ENCODE data around the gene GAN.

GAN gene

DNA sequence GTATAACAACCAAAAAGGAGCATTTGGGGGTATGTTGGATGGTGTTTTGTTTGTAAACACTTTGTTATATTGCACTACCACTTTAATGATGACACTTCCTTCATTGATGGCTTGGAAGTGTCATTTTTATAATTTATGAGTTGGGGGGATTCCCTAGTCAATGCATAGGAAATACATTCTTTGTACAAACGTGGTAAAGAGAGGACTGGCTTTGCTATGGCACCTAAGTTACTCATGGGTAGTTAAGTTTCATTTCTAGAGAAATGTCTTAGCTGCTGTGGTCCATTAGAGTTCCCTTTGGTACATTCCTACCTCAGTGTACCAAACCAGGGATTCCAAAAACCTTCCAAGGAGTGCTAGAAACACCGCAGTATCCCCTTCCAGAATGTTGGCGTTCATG lies 66.2 kb downstream of the GAN start:
- Histone ChIP-seq H3K27me3 (ENCODE audit: insufficient read depth, low read length) (no peaks in the 10 kb centered on the region), H2AFZ (ENCODE audit: low read length, unreplicated experiment) (no peak overlapping the region), H3K27ac (ENCODE audit: low read depth, low read length) (no peak overlapping the region), H3K79me2 (ENCODE audit: control insufficient read depth, insufficient read depth, low read length, unreplicated experiment) (no peaks in the 10 kb centered on the region), H3K4me1 (ENCODE audit: control insufficient read depth, insufficient read depth, low read length, unreplicated experiment) (no peaks in the 10 kb centered on the region), H3K4me3 (ENCODE audit: low read depth, low read length) (no peak overlapping the region), H3K36me3 (ENCODE audit: insufficient read depth, low read length) (peaks cover 8% of the 10 kb centered on the region; the same call in 1 of the 2 replicates)

DNA sequence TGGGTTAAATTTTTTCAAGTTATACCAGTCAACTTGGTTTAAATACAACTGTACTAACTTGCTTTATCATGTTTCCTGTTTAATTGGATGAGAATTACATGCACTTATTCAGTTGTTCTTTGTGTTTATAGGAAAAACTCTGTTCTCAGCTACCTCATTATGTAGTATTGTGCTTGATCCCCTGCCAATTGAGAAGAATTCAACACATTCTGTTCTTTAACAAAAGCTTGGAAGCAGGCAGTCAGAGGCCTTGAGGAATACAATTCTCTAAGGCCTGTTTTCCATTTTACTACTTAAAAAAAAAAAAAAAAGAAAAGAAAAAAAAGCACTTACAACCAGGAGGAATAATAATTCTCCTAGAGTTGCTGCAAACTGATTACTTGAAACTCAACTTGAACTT lies 69.2 kb downstream of the GAN start:
- Histone ChIP-seq H3K4me3 (ENCODE audit: low read depth, low read length) (no peak overlapping the region), H2AFZ (ENCODE audit: low read length, unreplicated experiment) (no peak overlapping the region), H3K27ac (ENCODE audit: low read depth, low read length) (no peak overlapping the region), H3K79me2 (ENCODE audit: control insufficient read depth, insufficient read depth, low read length, unreplicated experiment) (no peaks in the 10 kb centered on the region), H3K27me3 (ENCODE audit: insufficient read depth, low read length) (no peaks in the 10 kb centered on the region), H3K36me3 (ENCODE audit: insufficient read depth, low read length) (no peaks in the 10 kb centered on the region), H3K4me1 (ENCODE audit: control insufficient read depth, insufficient read depth, low read length, unreplicated experiment) (no peaks in the 10 kb centered on the region)

DNA sequence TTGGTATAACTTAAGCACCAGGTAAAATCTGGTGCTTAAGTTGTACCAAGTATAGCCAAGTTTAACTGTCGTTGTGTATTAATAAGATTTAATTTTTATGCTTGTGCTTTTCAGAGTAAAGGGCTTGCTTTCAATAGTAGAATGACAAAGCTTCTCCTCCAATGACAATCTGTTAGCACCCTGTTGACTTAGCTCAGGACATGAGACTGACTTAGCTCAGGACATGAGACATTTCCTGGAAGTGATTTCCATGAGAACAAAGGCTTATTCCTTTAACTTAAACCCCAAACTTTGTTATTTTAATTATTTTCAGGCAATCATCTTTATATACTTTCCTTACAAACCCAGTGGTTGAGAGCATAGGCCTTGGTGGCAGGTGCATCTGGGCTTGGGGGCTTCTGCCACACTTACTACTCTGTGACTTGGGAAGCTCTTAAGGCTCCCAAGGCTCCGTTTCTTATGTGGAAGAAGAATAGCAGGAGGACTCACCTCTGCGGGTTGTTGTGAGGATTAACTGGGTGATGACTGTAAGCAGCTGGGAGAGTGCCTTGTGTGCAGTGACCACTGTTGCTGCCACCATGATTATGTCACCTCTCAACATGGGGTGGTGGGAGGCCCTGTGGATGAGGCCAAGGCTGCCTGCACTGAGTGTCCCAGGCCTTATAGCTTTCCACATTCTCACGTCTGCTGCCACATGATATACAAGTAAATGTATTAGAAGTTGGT lies 70.4 kb downstream of the GAN start:
- no peaks in the 10 kb centered on the region for H3K79me2 ChIP-seq (ENCODE audit: control insufficient read depth, insufficient read depth, low read length, unreplicated experiment)
- no peak overlapping the region for H3K4me3 ChIP-seq (ENCODE audit: low read depth, low read length)
- H3K36me3 ChIP-seq (ENCODE audit: insufficient read depth, low read length): no peaks in the 10 kb centered on the region
- H3K4me1 ChIP-seq (ENCODE audit: control insufficient read depth, insufficient read depth, low read length, unreplicated experiment): no peaks in the 10 kb centered on the region
- H3K27me3 ChIP-seq (ENCODE audit: insufficient read depth, low read length): no peaks in the 10 kb centered on the region
- no peak overlapping the region for H3K27ac ChIP-seq (ENCODE audit: low read depth, low read length)
- no peak overlapping the region for H2AFZ ChIP-seq (ENCODE audit: low read length, unreplicated experiment)

DNA sequence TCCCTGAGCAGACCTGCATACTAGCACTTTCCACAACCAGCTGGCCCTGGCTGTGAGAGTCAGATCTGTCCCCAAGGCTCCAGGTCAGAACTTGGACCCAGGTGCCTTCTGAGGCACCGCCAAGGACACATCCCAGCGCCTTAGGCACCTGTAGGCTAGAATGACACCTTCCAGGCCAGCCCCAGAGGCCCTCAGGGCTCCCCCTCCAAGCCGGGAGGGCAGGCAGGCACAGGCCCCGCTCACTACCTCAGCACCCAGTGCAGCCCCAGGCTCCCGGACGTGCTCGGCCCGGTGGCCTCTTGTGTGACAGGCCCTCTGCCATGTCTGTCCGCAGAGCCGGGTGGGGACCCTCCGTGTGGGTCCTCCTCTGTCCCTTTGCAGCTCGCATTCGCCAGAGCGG lies 73.6 kb downstream of the GAN start:
- Histone ChIP-seq H2AFZ (ENCODE audit: low read length, unreplicated experiment) (no peak overlapping the region), H3K36me3 (ENCODE audit: insufficient read depth, low read length) (no peaks in the 10 kb centered on the region), H3K27ac (ENCODE audit: low read depth, low read length) (no peak overlapping the region), H3K79me2 (ENCODE audit: control insufficient read depth, insufficient read depth, low read length, unreplicated experiment) (no peaks in the 10 kb centered on the region), H3K4me3 (ENCODE audit: low read depth, low read length) (no peak overlapping the region), H3K27me3 (ENCODE audit: insufficient read depth, low read length) (no peaks in the 10 kb centered on the region), H3K4me1 (ENCODE audit: control insufficient read depth, insufficient read depth, low read length, unreplicated experiment) (no peaks in the 10 kb centered on the region)

DNA sequence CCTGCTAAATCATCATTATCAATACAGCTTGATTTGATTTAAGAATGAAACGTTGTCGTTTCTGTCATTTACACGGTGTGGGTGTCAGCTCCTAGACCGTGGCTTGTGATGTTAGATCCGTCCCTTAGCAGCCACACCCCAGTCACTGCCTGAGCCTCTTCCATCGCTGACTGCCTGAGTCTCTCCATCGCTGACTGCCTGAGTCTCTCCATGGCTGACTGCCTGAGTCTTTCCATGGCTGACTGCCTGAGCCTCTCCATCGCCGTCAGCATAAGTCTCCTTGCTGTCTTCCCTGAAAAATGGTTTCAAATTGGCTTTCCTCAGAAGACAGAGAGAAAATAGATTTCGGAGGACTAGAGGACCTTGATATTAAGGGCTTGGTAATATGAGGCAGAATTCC lies 76.1 kb downstream of the GAN start:
- H3K4me1 ChIP-seq (ENCODE audit: control insufficient read depth, insufficient read depth, low read length, unreplicated experiment): no peaks in the 10 kb centered on the region
- H3K27ac ChIP-seq (ENCODE audit: low read depth, low read length): no peak overlapping the region
- H2AFZ ChIP-seq (ENCODE audit: low read length, unreplicated experiment): no peak overlapping the region
- H3K4me3 ChIP-seq (ENCODE audit: low read depth, low read length): no peak overlapping the region
- no peaks in the 10 kb centered on the region for H3K27me3 ChIP-seq (ENCODE audit: insufficient read depth, low read length)
- H3K79me2 ChIP-seq (ENCODE audit: control insufficient read depth, insufficient read depth, low read length, unreplicated experiment): no peaks in the 10 kb centered on the region
- H3K36me3 ChIP-seq (ENCODE audit: insufficient read depth, low read length): no peaks in the 10 kb centered on the region

DNA sequence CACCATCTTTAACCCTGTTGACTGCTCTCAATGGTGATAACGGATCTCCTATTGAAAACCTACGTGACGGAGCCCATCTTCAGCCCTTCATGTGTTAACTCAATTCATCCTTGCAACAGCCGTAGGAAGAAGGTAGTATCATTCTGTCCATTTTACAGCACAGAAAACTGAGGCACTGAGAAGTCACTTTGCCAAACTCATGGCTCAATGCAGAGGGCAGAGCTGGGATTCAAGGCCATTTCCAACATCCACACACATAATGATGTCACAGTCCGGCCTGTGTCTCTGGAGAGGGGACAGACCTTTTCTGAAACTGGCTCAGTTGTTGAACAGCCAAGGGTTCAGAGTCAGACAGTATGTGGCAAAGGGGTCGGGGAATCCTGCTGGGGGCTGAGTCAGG lies 77.2 kb downstream of the GAN start:
- Histone ChIP-seq H3K4me3 (ENCODE audit: low read depth, low read length) (no peak overlapping the region), H3K4me1 (ENCODE audit: control insufficient read depth, insufficient read depth, low read length, unreplicated experiment) (no peaks in the 10 kb centered on the region), H3K27me3 (ENCODE audit: insufficient read depth, low read length) (no peaks in the 10 kb centered on the region), H3K79me2 (ENCODE audit: control insufficient read depth, insufficient read depth, low read length, unreplicated experiment) (no peaks in the 10 kb centered on the region), H3K36me3 (ENCODE audit: insufficient read depth, low read length) (no peaks in the 10 kb centered on the region), H3K27ac (ENCODE audit: low read depth, low read length) (no peak overlapping the region), H2AFZ (ENCODE audit: low read length, unreplicated experiment) (no peak overlapping the region)

DNA sequence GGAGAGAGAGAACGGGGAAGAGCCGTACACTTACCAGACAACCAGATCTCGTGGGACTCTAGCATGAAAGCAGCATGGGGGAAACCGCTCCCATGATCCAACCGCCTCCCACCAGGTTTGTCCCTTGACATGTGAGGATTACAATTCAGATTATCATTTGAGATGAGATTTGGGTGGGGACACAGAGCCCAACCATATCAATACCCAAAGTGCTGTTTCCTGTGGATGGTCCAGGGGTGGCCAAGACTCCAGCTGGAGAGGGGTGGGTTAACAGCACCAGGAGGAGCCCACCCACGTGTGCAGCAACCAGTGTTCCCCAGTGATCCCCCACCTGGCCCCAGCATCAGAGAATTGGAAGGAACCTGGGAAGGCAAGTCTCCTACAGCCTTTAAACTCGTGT lies 79.7 kb downstream of the GAN start:
- H3K4me3 ChIP-seq (ENCODE audit: low read depth, low read length): no peak overlapping the region
- H3K79me2 ChIP-seq (ENCODE audit: control insufficient read depth, insufficient read depth, low read length, unreplicated experiment): no peaks in the 10 kb centered on the region
- H3K36me3 ChIP-seq (ENCODE audit: insufficient read depth, low read length): no peaks in the 10 kb centered on the region
- H3K4me1 ChIP-seq (ENCODE audit: control insufficient read depth, insufficient read depth, low read length, unreplicated experiment): no peaks in the 10 kb centered on the region
- no peak overlapping the region for H3K27ac ChIP-seq (ENCODE audit: low read depth, low read length)
- no peaks in the 10 kb centered on the region for H3K27me3 ChIP-seq (ENCODE audit: insufficient read depth, low read length)
- H2AFZ ChIP-seq (ENCODE audit: low read length, unreplicated experiment): no peak overlapping the region

DNA sequence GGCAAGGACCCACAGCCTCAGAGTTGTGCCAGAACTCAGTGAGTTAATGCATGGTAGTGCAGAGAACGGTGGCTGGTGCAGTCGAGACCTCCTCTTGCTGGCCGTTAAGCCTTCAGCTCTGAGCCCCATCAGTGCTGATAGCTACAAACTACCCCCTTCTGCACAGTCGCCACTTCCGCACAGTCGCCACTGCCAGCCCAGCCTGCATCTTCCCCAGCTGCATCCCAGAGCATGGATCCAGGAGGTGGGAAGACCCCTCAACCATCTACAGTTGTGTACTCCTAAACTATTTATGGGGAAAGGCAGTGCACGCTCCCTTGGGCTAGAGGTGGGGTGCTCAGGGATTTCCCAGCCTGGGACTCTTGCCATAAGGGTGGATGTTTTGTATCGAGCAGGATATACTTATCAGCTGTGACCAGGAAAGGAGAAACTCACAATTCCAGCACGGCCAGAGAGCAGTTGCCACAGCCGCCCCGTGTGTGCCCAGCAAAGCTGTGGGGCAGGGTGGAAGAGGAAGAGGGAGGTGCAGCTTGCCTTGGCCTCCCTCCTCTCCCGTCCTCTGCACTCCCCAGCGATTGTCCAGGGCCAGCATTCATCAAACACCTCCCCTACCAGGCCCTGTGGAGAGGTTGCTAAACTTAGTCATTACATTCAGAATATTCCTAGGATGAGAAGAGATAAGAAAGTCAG lies 80.3 kb downstream of the GAN start:
- no peak overlapping the region for H3K27ac ChIP-seq (ENCODE audit: low read depth, low read length)
- H3K27me3 ChIP-seq (ENCODE audit: insufficient read depth, low read length): no peaks in the 10 kb centered on the region
- no peaks in the 10 kb centered on the region for H3K79me2 ChIP-seq (ENCODE audit: control insufficient read depth, insufficient read depth, low read length, unreplicated experiment)

DNA sequence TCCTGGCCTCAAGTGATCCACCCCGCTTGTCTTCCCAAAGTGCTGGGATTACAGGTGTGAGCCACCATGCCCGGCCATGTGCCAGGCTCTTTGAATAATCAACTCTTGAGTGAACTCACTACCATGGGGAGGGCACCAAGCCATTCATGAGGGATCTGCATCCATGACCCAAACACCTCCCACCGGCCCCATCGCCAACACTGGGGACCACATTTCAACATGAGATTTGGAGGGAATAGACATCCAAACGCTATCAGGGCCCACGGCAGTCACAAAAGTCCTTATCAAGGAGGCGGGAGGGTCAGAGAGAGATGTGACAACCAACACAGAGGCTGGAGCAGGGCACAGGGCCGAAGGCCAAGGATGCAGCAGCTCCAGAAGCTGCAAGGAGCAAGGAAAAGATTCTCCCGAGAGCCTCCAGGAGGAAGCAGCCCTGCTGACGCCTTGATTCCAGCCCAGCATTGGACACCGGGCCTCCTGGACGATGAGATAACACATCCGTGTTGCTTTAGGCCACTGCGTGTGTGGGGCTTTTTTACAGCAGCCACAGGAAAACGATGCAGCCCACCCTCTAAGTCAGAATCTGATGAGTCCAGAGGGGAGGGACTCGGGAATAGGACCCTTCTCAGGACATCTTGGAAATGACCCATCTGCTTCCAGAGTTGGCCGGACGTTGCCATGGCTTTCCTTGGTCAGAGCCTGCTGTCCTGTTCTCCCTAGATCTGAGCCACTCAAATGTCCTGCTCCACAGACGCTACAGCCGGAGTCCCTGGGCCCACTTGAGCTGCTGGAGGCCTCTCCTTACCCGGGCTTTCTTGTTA lies 82.5 kb downstream of the GAN start:
- no peaks in the 10 kb centered on the region for H3K79me2 ChIP-seq (ENCODE audit: control insufficient read depth, insufficient read depth, low read length, unreplicated experiment)
- H2AFZ ChIP-seq (ENCODE audit: low read length, unreplicated experiment): no peak overlapping the region
- no peaks in the 10 kb centered on the region for H3K36me3 ChIP-seq (ENCODE audit: insufficient read depth, low read length)
- H3K4me3 ChIP-seq (ENCODE audit: low read depth, low read length): no peak overlapping the region
- no peaks in the 10 kb centered on the region for H3K27me3 ChIP-seq (ENCODE audit: insufficient read depth, low read length)
- H3K4me1 ChIP-seq (ENCODE audit: control insufficient read depth, insufficient read depth, low read length, unreplicated experiment): peaks cover 6% of the 10 kb centered on the region
- no peak overlapping the region for H3K27ac ChIP-seq (ENCODE audit: low read depth, low read length)

More for the DNA sequence above, 80.3 kb downstream of the GAN start:
- no peaks in the 10 kb centered on the region for H3K36me3 ChIP-seq (ENCODE audit: insufficient read depth, low read length)
- no peaks in the 10 kb centered on the region for H3K4me1 ChIP-seq (ENCODE audit: control insufficient read depth, insufficient read depth, low read length, unreplicated experiment)
- no peak overlapping the region for H2AFZ ChIP-seq (ENCODE audit: low read length, unreplicated experiment)
- no peak overlapping the region for H3K4me3 ChIP-seq (ENCODE audit: low read depth, low read length)

DNA sequence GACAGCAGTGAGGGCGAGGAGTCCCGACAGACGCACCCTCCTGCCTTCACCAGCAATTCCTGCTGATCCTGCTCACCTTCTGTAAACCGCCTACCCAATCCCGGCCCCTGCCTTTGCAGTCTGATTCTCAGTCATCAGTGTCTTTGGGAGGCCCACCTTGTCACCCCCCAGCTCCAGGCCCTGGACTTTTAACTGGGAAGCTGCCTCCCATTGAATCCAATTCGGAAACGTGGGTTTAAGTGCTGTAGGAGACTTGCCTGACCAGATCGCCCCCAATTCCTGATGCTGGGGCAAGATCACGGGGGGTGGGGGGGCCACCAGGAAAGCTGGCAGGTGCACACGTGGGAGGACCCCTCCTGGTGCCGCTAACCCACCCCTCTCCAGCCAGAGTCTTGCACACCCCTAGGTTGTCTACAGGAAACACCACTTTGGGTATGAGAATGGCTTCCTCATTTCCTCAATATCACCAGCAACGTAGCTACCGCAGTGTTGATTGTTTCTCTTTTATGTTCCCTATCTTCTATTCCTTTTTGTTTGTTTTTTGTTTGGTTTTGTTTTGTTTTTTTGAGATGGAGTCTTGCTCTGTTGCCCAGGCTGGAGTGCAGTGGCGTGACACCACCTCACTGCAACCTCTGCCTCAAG lies 83.2 kb downstream of the GAN start:
- Histone ChIP-seq H3K79me2 (ENCODE audit: control insufficient read depth, insufficient read depth, low read length, unreplicated experiment) (no peaks in the 10 kb centered on the region), H3K27ac (ENCODE audit: low read depth, low read length) (no peak overlapping the region)

More for the DNA sequence above, 83.2 kb downstream of the GAN start:
- Histone ChIP-seq H2AFZ (ENCODE audit: low read length, unreplicated experiment) (no peak overlapping the region), H3K4me3 (ENCODE audit: low read depth, low read length) (no peak overlapping the region), H3K4me1 (ENCODE audit: control insufficient read depth, insufficient read depth, low read length, unreplicated experiment) (peaks cover 6% of the 10 kb centered on the region), H3K36me3 (ENCODE audit: insufficient read depth, low read length) (no peaks in the 10 kb centered on the region), H3K27me3 (ENCODE audit: insufficient read depth, low read length) (no peaks in the 10 kb centered on the region)

Measured in ACC112 (cell line).